NCI-H1694 (cell line): ENCODE data around the gene PCBP2.
"Not testable (repeated sequence)": the region's sequence is repeated elsewhere in the genome, so short reads cannot be mapped to it uniquely, and the experiment has no call there.

ENCODE experiments used
- DNase-seq: peaks from one replicate; lab custom pipeline; 2025; lab: John Stamatoyannopoulos, UW

PCBP2 gene

GRCh38 chr12:53451661-53452158 lies at the start of gene PCBP2:
TSS of gene PCBP2 (plus strand) at chr12:53452102. CDS start at chr12:53454801, 2,699 bp downstream.
- DNase-seq: peak; percentile 96

- DNase-seq: not testable (repeated sequence)
Measured at GRCh38 chr12:53402351-53402750, 49.6 kb upstream of the PCBP2 start.

- DNase-seq: no peak
Measured at GRCh38 chr12:53402871-53403270, 49.0 kb upstream of the PCBP2 start.

GRCh38 chr12:53410951-53411350 lies 41.0 kb upstream of the PCBP2 start:
- DNase-seq: no peak

- DNase-seq: no peak
Measured at GRCh38 chr12:53413485-53414204, 38.3 kb upstream of the PCBP2 start.

- DNase-seq: no peak
Measured at GRCh38 chr12:53414756-53415417, 37.0 kb upstream of the PCBP2 start.

GRCh38 chr12:53415752-53416389 lies 36.0 kb upstream of the PCBP2 start:
- not testable (repeated sequence) for DNase-seq

GRCh38 chr12:53417291-53417816 lies 34.5 kb upstream of the PCBP2 start:
- not testable (repeated sequence) for DNase-seq

GRCh38 chr12:53418221-53418620 lies 33.7 kb upstream of the PCBP2 start:
- DNase-seq: no peak

GRCh38 chr12:53419756-53420155 lies 32.1 kb upstream of the PCBP2 start:
- no peak for DNase-seq

GRCh38 chr12:53422247-53422646 lies 29.7 kb upstream of the PCBP2 start:
- DNase-seq: not testable (repeated sequence)

- no peak for DNase-seq
Measured at GRCh38 chr12:53423597-53423996, 28.3 kb upstream of the PCBP2 start, which contains the start of gene AMHR2. TSS of gene AMHR2 (plus strand) at chr12:53423855. CDS start at chr12:53423935, 80 bp downstream.

GRCh38 chr12:53424626-53425514 lies 27.0 kb upstream of the PCBP2 start:
- DNase-seq: no peak

- no peak for DNase-seq
Measured at GRCh38 chr12:53425515-53426150, 26.3 kb upstream of the PCBP2 start.

GRCh38 chr12:53427905-53428594 lies 23.9 kb upstream of the PCBP2 start:
- no peak for DNase-seq

- DNase-seq: no peak
Measured at GRCh38 chr12:53428741-53429140, 23.2 kb upstream of the PCBP2 start.

- no peak for DNase-seq
Measured at GRCh38 chr12:53430116-53430515, 21.8 kb upstream of the PCBP2 start.

- no peak for DNase-seq
Measured at GRCh38 chr12:53431187-53431586, 20.7 kb upstream of the PCBP2 start.

GRCh38 chr12:53435326-53435725 lies 16.6 kb upstream of the PCBP2 start:
- DNase-seq: not testable (repeated sequence)

- DNase-seq: not testable (repeated sequence)
Measured at GRCh38 chr12:53439582-53439981, 12.3 kb upstream of the PCBP2 start.
